Left hindlimb (tissue), 1 donor: ENCODE measurements around the gene FANCE.

ENCODE experiments used
- DNase-seq: peaks from one replicate; pipeline ENCODE4 v3.0.0-alpha.2; 2018

FANCE gene

DNA sequence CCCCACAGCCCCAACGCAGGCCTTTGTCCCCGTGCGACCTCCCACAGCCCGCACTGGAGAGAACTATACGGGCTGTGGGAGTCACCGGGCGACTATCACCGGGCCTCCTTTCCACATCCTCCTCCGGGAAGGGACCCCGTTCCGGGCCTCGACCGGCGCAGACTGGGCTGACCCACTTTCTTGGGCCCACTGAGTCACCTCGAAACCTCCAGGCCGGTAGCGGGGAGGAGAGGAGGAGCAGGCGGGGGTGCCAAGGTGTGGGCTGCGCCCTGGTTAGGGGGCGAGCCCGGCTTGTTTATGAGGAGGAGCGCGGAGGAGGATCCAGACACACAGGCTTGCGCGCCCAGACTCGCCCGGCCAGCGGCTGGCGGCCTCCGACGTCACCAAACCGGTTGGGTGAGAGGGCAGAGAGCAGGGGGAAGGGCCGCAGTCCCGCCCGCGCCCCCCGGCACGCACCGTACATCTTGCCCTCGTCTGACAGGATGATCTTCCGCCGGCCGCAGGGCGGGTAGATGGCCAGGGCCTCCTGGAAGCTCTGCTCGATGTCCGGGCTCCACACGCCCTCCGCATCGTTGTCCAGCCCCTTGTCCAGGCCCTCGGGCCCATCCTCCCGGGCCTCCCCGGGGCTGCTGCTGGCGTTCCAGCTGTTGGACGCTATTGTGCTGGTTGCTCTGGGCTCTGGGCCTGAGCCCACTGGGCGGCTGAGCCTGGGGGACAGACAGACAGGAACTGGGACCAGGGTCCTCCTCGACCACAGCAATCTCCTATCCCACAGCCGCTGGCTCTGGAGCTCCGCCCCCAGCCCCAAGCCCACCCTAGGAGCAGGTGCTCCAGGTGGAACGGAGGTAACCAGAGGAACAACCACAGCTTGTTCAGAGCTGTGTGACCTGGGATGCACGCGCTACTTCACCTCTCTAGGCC is 34.1 kb downstream of the FANCE start:
- no peak for DNase-seq

DNA sequence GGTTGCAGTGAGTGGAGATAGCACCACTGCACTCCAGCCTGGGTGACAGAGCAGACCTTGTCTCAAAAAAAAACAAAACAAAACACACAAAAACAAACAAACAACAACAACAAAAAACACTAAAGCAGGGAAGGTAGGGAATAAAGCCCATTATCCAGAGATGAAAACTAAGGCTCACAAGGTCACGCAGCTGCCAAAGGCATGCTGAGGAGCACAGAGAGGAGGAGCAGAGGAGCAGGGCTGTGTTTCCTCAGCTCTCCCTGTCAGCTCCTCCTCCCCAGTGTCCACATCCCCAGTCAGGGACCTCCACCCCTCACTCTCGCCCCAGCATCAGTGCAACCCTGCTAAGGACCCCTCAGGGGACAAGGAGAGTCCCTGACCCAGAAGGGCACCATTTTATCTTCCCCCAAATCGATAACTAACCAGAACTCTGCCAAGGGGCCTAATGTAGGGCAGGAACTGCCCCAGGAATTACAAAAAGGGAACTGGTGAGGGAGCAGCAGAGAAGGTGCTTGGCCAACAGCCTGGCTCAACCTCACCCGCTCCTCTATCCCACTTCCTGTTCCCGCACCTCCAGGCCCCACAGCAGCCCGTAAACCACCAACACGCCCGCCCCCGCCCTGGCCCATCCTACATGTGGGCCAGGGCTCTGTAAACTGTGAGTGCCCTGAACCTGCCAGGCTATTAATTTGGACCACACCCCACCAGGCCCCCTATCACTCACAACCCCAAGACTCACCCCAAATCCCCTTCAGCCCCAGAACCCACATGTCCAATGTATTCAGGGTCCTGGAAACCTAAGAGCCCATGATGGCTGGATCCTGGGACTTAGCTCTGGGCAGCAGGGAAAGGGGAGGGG is 35.7 kb downstream of the FANCE start:
- DNase-seq: no peak

DNA sequence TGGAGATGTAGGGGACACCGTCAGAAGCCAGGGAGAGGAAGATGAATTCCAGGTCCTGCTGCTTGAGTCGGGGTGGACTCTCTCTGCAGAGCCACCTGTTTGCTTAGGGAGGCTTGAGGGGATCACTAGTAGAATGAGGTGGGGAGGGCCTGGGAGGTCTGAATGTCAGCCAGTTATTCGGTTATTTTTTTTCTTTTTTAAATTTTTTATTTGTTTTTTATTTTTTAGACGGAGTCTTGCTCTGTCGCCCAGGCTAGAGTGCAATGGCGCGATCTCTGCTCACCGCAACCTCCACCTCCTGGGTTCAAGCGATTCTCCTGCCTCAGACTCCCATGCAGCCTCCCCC is 36.4 kb downstream of the FANCE start:
- no peak for DNase-seq

DNA sequence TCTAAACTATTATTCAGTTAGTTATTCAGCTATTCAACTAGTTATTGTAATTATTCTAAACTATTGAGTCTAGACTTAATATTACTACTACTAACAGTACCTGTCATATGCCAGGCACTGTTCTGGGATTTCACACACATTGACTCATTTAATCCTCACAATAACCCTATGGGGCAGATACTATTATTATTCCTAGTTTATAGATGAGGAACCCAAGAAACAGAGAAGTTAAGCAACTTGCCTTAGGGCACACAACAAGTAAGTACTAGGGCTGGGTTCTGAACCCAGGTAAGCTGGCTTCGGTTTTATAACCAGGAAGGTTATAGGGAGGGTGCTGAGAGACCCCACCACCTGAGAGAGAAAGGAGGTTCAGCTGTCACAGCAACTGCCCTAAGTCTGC is 36.9 kb downstream of the FANCE start:
- no peak for DNase-seq

GRCh38 chr6:35489995-35490791 is 38.1 kb downstream of the FANCE start:
- peak; percentile 89 for DNase-seq

DNA sequence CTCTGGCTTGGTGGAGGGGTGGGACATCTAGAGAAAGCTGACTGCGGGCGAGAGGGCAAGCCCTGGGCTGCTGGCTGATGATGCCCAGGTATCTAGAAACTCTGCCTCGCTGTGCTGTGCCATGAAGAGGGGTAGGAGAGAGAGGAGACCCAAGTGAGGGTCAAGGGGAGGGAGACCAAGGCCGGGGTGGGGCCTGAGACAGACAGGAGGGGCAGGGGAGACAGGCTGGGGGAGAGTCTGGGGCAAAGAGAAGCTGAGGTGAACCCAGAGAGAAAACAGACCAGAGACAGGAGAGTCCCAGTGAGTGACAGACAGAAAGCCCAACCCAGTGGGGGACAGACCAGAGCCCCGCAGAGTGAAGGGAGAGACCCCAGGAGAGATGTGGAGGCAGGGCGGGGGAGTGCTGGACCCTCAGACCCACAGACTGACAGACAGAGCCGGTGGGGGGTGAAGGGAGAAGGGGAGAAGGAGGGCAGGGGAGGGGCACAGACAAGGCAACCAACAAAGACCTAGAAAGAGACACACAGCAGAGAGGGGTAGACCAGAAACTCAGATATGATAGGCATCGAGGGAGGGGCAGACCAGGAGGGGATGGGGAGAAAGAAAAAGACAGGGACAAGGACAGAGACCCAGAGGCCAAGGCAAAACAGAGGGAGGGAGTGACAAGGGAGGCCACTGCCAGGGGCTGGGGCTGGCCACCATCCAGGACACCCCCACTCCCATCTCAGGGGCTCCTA is 38.9 kb downstream of the FANCE start:
- no peak for DNase-seq

DNA sequence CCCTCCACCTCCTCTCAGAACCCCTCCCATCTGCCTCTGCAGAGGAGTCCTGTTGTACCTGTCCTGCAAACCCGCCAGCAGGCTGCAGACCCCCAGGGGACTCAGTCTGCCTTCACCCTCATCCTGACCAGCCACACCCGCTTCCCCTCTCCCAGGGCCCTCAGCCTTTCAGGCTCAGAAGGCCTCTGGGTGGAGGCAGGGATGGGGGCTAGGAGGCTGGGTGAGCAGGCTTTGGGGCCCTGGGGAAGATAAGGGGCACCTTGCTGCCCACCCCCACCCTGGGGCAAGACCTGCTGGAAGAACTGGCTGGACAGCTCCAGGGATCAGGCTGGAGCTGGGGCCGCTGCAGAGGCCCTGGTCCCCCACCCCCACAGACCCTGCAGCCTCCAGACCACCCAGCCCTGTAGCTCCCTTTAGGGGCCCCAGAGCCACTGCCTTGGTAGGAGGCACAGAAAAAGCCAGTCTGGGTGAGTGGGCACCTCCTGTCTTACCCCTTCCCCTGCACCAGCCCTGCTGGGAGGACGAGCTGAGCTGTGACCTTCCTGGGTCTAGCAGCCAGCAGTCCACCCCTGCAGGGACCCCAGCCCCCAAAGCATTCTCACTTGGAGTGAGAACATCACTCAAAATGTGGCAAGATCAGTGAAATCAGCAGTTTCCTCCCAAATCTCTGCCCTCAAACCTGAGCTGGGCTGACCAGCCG is 39.6 kb downstream of the FANCE start:
- DNase-seq: no peak

DNA sequence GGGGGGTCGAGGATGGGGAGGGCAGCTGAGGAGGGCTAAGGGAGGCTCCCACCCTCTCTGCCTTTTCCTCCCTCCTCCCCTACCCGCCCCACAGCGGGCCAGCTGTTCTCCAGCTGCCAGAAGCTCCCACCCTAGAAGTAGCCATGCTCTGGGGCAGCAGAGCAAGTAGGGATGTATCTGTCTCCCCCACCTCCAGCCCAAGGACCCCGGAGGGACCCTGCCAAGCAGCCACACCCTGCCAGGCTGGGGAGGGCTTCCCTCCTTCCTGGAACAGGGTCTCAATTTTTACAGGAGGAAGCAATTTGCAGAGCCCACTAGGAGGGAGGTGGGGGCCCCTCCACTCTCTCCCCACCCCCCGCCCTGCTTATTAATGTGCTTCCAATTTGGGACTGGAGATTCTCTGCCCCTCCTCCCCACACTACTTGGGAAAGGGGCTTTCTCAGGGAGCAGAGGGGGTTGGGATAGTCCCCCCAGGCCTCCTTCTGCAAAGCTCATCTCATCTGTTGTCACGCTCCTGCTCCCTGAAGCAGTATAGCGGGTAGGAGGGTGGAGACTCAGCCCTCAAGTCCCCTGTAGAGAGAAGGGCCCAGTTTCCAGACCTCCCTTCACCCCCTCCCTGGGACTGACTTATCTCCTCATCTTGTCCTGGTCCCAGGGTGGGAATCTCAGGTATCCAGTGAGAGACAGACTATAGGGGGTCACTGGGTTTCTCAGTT is 40.3 kb downstream of the FANCE start:
- DNase-seq: peak; percentile 75

GRCh38 chr6:35492974-35493284 is 40.8 kb downstream of the FANCE start:
- DNase-seq: no peak

GRCh38 chr6:35493307-35493983 is 41.3 kb downstream of the FANCE start:
- DNase-seq: no peak

DNA sequence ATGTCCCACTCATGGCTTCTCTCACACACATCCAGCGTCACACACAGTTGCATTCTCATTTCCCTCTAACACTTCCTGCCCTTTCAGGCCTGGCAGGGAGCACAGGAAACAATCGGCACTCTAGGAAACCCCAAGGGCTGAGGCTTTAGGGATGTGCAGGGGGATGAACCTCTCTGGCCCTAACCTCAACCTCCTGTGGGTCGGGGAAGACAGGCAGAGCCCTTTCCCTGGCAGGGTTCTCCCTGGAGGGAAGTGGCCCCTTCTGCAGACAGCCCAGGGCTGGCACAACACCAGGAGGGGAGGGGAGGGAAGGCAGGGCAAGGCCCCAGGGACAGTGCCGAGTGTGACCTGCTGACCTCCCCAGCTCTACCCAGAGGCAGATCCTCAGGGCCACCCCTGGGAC is 42.0 kb downstream of the FANCE start:
- DNase-seq: no peak

GRCh38 chr6:35495258-35496035 is 43.3 kb downstream of the FANCE start:
- no peak for DNase-seq

GRCh38 chr6:35496036-35496840 is 44.1 kb downstream of the FANCE start:
- no peak for DNase-seq

DNA sequence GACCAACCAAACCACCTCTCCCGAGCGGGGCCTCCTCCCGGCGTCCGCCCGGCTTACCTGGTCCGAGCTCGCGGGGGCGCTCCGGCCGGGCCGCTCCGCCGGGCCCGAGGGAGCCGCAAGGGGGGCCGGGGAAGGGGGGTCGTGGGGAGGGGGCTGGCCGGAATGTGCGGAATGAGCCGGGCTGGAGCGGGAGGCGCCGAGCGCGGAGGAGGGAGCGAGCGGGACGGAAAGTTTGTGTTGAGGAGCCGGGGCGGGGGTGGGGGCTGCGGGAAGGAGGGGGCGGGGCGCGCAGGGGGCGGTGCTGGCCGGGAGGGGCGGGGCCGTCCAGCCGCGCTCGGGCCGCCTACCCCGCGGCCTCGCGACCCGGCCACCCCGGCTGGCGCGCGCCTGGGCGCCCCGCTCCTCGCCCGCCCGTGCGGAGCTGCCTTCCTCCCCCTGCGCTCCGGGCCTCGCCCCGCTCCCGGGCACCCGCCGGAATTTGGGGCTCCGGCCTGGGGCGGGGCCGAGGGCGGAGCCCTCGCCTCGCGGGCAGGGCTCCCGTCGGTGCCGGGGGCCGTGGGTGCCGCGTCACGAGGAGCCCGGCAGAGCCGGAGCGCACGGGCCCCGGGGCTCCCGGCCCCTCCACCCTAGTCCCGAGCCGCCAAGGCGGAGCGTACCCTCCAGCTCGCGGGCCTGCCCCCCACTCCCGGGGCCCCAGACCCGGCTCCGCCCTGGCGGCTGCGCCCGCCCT is 44.9 kb downstream of the FANCE start, which contains the start of gene TEAD3:
Gene TEAD3 (minus strand): TSS at position 239 of the 730 bp plus-strand sequence.
- peak; percentile 88 for DNase-seq

GRCh38 chr6:35497571-35498421 is 45.7 kb downstream of the FANCE start:
- peak; percentile 91 for DNase-seq

DNA sequence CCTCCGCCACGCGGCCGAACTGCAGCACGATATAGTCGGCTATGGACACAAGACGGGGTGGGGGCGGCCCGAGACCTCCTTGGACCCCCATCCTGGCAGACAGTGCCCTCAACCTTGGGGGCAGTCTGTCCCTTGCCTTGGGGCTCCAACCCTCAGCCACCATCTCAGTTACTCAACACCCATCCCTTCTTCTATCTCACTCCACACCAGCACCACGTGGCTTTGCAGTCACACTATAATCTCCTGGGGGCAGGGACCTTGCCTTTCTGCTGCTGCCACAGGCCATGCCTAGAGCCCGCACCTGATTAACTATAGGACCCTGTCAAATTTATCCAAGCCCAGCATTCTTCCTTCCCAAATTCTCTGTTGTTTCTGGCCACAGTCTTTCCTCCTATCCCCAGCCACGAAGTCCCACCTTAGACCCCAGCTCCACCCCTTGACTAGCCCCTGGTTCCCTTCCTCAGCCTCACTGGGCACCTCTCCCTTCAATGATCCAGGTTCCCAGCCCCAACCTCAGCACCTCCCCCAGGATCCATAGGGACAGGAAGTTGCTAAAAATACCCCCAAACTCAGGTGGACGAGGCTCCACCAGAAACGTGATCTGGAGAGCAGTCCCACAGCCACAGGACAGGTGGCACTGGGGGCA is 46.4 kb downstream of the FANCE start:
- DNase-seq: no peak

DNA sequence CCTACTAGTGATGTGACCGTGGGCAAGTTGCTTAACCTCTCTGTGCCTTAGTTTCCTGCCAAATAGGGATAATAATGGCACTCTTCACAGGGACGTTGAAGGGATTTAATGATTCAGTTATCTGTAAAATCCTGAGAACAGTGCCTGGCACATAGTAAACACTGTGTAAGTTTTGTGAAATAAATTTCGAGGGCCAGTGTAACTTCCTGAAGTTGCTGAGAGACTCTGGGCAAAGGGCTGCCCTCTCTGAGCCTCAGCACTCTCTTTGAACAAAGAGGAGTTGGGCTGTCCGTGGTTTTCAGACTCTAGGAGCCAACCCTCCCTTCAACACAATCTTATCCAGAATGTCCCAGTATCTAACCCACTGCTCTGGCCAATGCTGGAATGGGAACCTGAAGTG is 47.2 kb downstream of the FANCE start:
- no peak for DNase-seq
